GM12878 (cell line): ENCODE measurements around the gene SBNO2. TPM values are rescaled to one million over a fixed set of nuclear protein-coding genes. Genes with fewer than 3 reads are reported as not detected.
"Not testable (repeated sequence)": the region's sequence is repeated elsewhere in the genome, so short reads cannot be mapped to it uniquely, and the experiment has no call there.

ENCODE experiments used
- ATAC-seq: fragments of 200-7000 bp; cut with Tn5 transposase; 3 replicates; pipeline ENCODE4 v1.9.1; 2020; ENCODE audit warnings: mild to moderate bottlenecking, moderate library complexity
- BruUV-seq: library from RNA; stranded (reverse); fragments of 400-500 nt; replicated peaks from 2 replicates; lab custom pipeline; 2021; lab: Mats Ljungman, UMichigan
- CTCF ChIA-PET: fragments of 300-600 bp; sonication (Branson Sonifier 250); formaldehyde crosslinking; extraction: SDS; loops from one replicate; lab custom pipeline; 2021; ENCODE audit warnings: inconsistent platforms; lab: Yijun Ruan, JAX
- POLR2A ChIA-PET: fragments of 350-600 bp; formaldehyde crosslinking; extraction: SDS; loops from one replicate; lab custom pipeline; 2021; ENCODE audit warnings: inconsistent platforms; lab: Charles Lee
- RAD21 ChIA-PET: fragments of 300-600 bp; sonication (Branson Sonifier 250); formaldehyde crosslinking; loops from one replicate; lab custom pipeline; 2023; ENCODE audit warnings: antibody characterized with exemption; ENCODE audit not compliant: unreplicated experiment; lab: Charles Lee
- SMC1A ChIA-PET: fragments of 300-600 bp; sonication (Branson Sonifier 250); formaldehyde crosslinking; loops from one replicate; lab custom pipeline; 2023; ENCODE audit not compliant: unreplicated experiment, uncharacterized antibody; lab: Charles Lee
- DNase-seq: peaks from one replicate; pipeline ENCODE4 v3.0.0-alpha.2; 2011; ENCODE audit warnings: low read depth, low spot score
- FAIRE-seq: peaks from 3 replicates; lab custom pipeline; 2011; peaks lifted over from hg19 to GRCh38; lab: Jason Lieb, UNC
- H2AFZ ChIP-seq: 2 replicates; pipeline ENCODE4 v1.6.0; 2011; ENCODE audit warnings: low read depth, low read length, control low read depth; ENCODE audit not compliant: control insufficient read depth
- H3K27ac ChIP-seq: 2 replicates; pipeline ENCODE4 v1.5.1; 2011; ENCODE audit warnings: control low read depth; ENCODE audit not compliant: control insufficient read depth, insufficient read depth
- H3K27me3 ChIP-seq, 2 experiments: replicated peaks in 1 of 2; 2 replicates each; pipeline versions ENCODE4 v1.6.0 to v1.6.1; 2011; ENCODE audit warnings: low read length in 1 of 2; ENCODE audit not compliant: control insufficient read depth in 2 of 2, insufficient read depth in 2 of 2
- H3K36me3 ChIP-seq, 2 experiments: 2 replicates each; pipeline ENCODE4 v1.5.1; 2011; ENCODE audit warnings: low read length in 1 of 2; ENCODE audit not compliant: control insufficient read depth in 2 of 2, insufficient read depth in 2 of 2
- H3K4me1 ChIP-seq: 2 replicates; pipeline ENCODE4 v1.6.1; 2011; ENCODE audit warnings: mild to moderate bottlenecking, low read length, moderate library complexity, mixed read lengths; ENCODE audit not compliant: control insufficient read depth, insufficient read depth
- H3K4me2 ChIP-seq: 2 replicates; pipeline ENCODE4 v1.6.0; 2011; ENCODE audit warnings: control low read depth; ENCODE audit not compliant: control insufficient read depth, insufficient read depth
- H3K4me3 ChIP-seq: fragments of 200-600 bp; sonication (generic); 2 replicates; pipeline ENCODE4 v1.5.1; 2016
- H3K79me2 ChIP-seq: 2 replicates; pipeline ENCODE4 v1.6.0; 2011; ENCODE audit warnings: low read length; ENCODE audit not compliant: control insufficient read depth, insufficient read depth
- H3K9ac ChIP-seq: 2 replicates; pipeline ENCODE4 v1.8.0; 2011; ENCODE audit warnings: low read length, control low read depth, mixed read lengths; ENCODE audit not compliant: control insufficient read depth, insufficient read depth
- H3K9me3 ChIP-seq: replicated peaks from 3 replicates; pipeline ENCODE4 v1.5.1; 2011; ENCODE audit warnings: mild to moderate bottlenecking, low read length; ENCODE audit not compliant: control insufficient read depth, insufficient read depth
- H4K20me1 ChIP-seq: 2 replicates; pipeline ENCODE4 v1.6.0; 2011; ENCODE audit not compliant: control insufficient read depth, insufficient read depth
- SMAD5 ChIP-seq: IDR thresholded peaks from 2 replicates; pipeline ENCODE4 v1.6.1; 2016; ENCODE audit warnings: antibody characterized with exemption, low read depth
- ZBTB33 ChIP-seq: fragments of 450-650 bp; IDR thresholded peaks from 2 replicates; pipeline ENCODE4 v1.6.1; 2017; ENCODE audit warnings: mild to moderate bottlenecking
- WGBS: methylation state at CpG from one replicate; pipeline ENCODE4 v1.1.6; 2016; ENCODE audit warnings: low lambda C conversion rate; ENCODE audit not compliant: insufficient replicate concordance, insufficient coverage; ENCODE audit errors: missing lambda C conversion rate; 5-methylcytosine and 5-hydroxymethylcytosine counted together
- in situ Hi-C: fragments of 300-500 bp; cut with MboI; formaldehyde crosslinking; loops from 9 replicates; pipeline ENCODE4 v1.14.3; 2018; ENCODE audit warnings: mixed read lengths
- intact Hi-C: fragments of 100-400 bp; cut with micrococcal nuclease; formaldehyde crosslinking; loops from one replicate; pipeline ENCODE4 v1.14.2; 2022; ENCODE audit not compliant: unreplicated experiment
- polyA plus RNA-seq, 11 experiments: library from polyadenylated mRNA; depleted of rRNA in 4 of 11; unstranded in 6 of 11; stranded (reverse) in 5 of 11; fragments of >200 nt; fragmentation: Nextera tagmentation in 4 of 11; fragmentation: Illumina TruSeq in 1 of 11; extraction: Ambion mirVana in 4 of 11; extraction: Trizol in 1 of 11; gene quantifications; 1 replicate in 1 of 11; 2 replicates in 10 of 11; pipeline versions ENCODE4 v1.2.1 to v1.2.3, GENCODE V29; 2011 to 2016; ENCODE audit warnings: inconsistent platforms in 2 of 11, missing spikeins in 2 of 11, low read depth in 1 of 11
- total RNA-seq, 4 experiments: library from RNA; depleted of rRNA in 3 of 4; stranded (reverse); fragments of >200 nt in 3 of 4; fragmentation: Illumina TruSeq in 1 of 4; extraction: Trizol in 1 of 4; gene quantifications; 2 replicates each; pipeline versions ENCODE4 v1.2.1 to v1.2.3, GENCODE V29; 2013 to 2021

SBNO2 gene
- total and polyA plus RNA-seq, 10 of the 15 experiments (the other 5 are each of a cell fraction or from before 2014, with no cell fraction given), result 0.08 to 44.6 (median 5.4) TPM

DNA sequence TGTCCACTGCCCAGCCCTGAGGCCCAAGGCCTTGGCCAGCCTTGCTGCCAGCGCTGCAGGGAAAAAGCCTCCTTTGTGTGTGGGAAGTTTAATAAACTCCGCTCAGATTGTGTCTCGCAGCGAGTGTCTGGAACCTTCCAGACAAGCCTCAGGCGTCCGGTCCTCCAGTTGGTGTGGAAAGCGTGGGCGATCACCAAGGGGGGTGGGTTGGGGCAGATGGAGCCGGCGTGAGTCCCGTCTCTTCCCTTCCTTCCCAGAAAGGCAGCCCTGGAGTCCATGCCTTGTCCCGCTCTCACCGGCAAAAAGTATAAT is 36.1 kb upstream of the SBNO2 start:
- no peaks in the 10 kb centered on the region for H3K9me3 ChIP-seq
- intact Hi-C loops (no loop called here), in situ Hi-C loops (no loop called here)
- ChIA-PET SMC1A (no interaction called here), RAD21 (interaction anchor here (0.6 kb wide), 1 partner anchor 34 kb away, joined by 4 read pairs; no protein-coding TSS in a partner anchor), CTCF (interaction anchor here (0.6 kb wide), 2 partner anchors 213 to 317 kb away, joined by 3 to 5 read pairs; partner anchors contain the start of gene MED16), POLR2A (interaction anchor here (0.5 kb wide), 1 partner anchor 958 kb away, joined by 4 read pairs; no protein-coding TSS in a partner anchor)
- H3K27me3 ChIP-seq, result no peaks in the 10 kb centered on the region
- DNase-seq (no peak), FAIRE-seq (no peak), ATAC-seq (no peak)
- TF ChIP-seq SMAD5 (no peak), ZBTB33 (no peak)
- peaks cover 85% of the 10 kb centered on the region for H3K79me2 ChIP-seq
- H3K9ac ChIP-seq, result no peak overlapping the region
- no peak overlapping the region for H3K4me2 ChIP-seq
- H3K36me3 ChIP-seq, result peaks cover 6 to 12% of the 10 kb centered on the region in 2 experiments; a peak in 3 of 4 replicates
- H3K4me1 ChIP-seq, result peaks cover 27% of the 10 kb centered on the region
- no TSS peak for BruUV-seq
- no peak overlapping the region for H3K4me3 ChIP-seq
- WGBS, result 98% methylated on average over 13 of the region's 13 CpGs
- H3K27ac ChIP-seq, result no peak overlapping the region
- H4K20me1 ChIP-seq, result no peaks in the 10 kb centered on the region; the same call in none of the 2 replicates
- no peak overlapping the region for H2AFZ ChIP-seq

- H4K20me1 ChIP-seq, SMC1A ChIA-PET, in situ Hi-C loops, H3K27ac ChIP-seq, intact Hi-C loops, CTCF ChIA-PET, H3K27me3 ChIP-seq, FAIRE-seq, H3K9me3 ChIP-seq, RAD21 ChIA-PET, ATAC-seq, DNase-seq, H2AFZ ChIP-seq, BruUV-seq: not testable (repeated sequence)
- H3K79me2 ChIP-seq, result peaks cover 72% of the 10 kb centered on the region
- peaks cover 0 to 12% of the 10 kb centered on the region in 2 experiments; a peak in 2 of 4 replicates for H3K36me3 ChIP-seq
- peak overlapping the region; percentile 98 for H3K4me3 ChIP-seq
- peak overlapping the region; percentile 51 for H3K9ac ChIP-seq
- peaks cover 24% of the 10 kb centered on the region for H3K4me1 ChIP-seq
- POLR2A ChIA-PET, result interaction anchor here (0.6 kb wide), 1 partner anchor 182 kb away, joined by 5 read pairs; the partner anchor contains the start of gene CNN2
- H3K4me2 ChIP-seq, result peak overlapping the region; percentile 86
- 85% methylated on average over 10 of the region's 10 CpGs for WGBS
Observed at GRCh38 chr19:1208830-1209229, 34.8 kb upstream of the SBNO2 start.
